ENCODE results near the gene AGL.
"Not testable (repeated sequence)": the region's sequence is repeated elsewhere in the genome, so short reads cannot be mapped to it uniquely, and the experiment has no call there.

The AGL gene

GRCh38 chr1:99851850-99852454 is 1.8 kb downstream of the AGL start:
- DNase-seq, result no peak

DNA sequence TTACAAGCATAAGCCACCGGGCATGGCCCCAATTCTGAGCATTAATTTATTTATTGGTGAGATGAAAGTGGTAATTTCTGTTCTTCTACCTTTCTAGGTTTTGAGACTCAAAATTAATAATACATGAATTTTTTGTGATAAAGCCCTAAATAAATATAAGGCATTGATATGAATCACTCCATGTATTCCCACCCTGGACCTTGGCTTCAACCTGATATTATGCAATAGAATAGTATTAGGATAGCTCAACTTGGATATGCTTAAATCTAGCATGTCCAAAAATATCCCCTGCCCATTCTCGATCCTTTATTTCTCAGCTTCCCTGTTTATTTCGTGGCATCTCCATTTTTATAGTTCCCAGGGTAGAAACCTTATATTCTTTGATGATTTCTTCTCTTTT is 2.5 kb downstream of the AGL start:
- DNase-seq, result no peak

GRCh38 chr1:99855914-99856450 is 5.8 kb downstream of the AGL start:
- DNase-seq, result no peak

DNA sequence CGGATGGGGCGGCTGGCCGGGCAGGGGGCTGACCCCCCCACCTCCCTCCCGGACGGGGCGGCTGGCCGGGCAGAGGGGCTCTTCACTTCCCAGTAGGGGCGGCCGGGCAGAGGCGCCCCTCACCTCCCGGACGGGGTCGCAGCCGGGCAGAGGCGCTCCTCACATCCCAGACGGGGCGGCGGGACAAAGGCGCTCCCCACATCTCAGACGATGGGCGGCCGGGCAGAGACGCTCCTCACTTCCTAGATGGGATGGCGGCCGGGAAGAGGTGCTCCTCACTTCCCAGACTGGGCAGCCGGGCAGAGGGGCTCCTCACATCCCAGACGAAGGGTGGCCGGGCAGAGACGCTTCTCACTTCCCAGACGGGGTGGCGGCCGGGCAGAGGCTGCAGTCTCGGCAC is 6.9 kb downstream of the AGL start:
- DNase-seq, result not testable (repeated sequence)

DNA sequence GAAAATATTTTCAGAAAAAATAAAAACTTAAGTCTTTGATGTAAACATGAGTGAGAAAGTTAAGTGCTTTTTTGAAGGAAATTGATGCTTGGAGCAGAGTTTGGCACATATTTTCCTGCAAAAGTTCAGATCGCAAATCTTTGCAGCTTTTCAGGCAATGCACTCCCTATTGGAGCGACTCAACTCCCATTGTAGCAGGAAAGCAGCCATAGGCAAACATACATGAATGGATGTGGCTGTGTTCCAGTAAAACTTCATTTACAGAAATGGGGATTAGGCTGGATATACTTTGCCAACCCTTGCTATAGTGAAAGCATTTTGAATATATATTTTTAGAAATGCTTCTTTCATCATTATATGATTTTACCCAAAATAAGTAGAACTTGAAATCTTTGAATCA is 8.1 kb downstream of the AGL start:
- no peak for DNase-seq

DNA sequence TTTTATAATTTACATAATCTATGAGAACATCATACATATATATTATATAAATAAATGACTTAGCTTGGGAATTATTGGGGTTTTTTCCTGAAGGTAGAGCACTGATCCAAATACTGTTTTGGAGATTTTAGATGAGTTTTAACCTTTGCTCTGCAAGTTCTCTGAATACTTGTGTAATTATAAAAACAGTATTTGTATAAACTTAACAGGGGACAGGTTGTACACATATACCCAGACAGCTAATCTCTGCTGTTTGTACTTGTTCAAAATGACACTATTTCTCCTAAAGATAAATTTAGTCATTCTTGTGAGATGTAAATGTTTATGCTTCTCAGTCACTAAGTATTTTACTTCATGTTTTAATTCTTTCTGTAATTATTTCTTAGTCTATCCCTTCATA is 8.7 kb downstream of the AGL start:
- DNase-seq, result no peak

DNA sequence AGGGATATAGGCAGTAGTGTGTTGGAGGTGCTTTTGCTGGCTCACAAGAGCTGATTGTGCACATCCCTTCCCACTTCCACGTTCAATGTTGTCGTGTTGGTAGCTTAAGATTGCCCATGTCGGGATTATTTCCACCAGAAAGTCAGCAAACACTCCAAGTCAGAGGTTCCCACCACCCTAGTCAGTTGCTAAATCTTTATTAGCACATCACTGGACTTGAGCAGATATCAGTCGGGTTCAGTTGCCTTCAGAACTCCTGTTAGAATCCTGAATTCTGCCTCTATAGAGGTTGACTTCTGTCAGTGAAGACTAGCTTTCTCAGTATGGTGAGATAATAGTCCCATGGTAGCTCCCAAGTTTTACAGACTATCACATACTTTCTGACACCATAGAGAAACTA is 10.5 kb downstream of the AGL start:
- no peak for DNase-seq

DNA sequence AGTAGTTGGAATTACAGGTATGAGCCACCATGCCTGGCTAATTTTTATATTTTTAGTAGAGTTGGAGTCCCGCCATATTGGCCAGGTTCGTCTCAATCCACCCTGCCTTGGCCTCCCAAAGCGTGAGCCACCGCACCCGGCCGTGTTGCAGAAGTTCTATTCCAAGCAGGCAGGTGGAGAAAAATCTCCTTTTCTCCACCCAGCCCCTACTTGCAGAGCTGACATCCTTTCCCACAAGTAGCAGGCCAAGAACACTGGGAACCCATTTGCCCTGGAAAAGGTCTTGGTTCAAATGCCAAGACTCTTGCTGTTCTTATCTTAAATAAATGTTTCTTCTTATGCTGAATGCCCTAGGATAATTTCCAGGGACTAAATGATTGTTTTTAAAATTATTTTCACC is 17.5 kb downstream of the AGL start:
- DNase-seq, result no peak

- DNase-seq, result no peak
Observed at GRCh38 chr1:99869304-99869703, 19.1 kb downstream of the AGL start.

DNA sequence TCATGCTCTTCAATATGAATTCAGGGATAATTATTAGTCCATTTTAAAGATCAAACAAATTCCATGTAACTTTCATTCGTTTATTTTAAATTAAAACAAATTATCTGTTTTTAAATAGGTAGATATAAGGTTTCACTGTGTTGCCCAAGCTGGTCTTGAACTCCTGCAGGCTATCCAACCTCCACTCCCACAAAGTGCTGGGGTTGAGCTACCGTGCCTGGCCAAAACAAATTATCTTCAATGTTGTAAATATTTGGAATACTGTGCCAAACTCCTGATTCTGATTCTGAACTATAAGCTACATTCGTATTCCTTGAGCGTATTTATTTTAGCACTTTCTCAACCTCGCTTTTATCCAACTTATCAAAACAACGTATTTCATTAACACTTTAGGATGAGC is 19.6 kb downstream of the AGL start:
- no peak for DNase-seq

DNA sequence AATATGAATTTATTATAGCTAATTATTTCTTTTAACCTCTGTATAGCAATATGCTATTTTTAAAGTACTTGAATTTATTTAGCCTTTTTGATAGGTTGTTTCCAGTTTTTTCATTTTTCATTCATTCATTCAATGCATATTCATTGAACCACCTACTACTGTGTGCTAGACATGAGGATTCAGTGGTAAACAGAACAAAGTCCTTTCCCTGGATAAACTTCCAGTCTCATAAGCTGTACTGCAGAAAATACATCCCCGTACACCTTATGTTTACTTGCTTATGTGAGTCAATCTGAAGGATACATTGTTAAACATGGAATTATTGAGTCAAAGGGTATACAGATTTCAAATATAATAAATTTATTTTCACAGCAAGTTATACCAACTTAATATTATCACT is 21.9 kb downstream of the AGL start:
- DNase-seq, result no peak

DNA sequence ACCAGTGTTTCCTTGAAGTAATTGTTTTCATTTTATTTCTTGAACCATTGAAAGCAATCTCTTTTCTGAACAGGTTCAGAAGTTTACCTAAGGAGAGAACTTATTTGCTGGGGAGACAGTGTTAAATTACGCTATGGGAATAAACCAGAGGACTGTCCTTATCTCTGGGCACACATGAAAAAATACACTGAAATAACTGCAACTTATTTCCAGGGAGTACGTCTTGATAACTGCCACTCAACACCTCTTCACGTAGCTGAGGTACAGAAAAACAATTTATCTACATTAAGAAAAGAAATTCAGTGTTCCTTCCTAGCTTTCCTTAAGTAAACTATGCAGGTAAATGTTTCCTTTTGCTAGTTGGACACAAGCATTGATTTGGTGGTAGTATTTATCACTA is 27.4 kb downstream of the AGL start:
- no peak for DNase-seq

- DNase-seq, result no peak
Observed at GRCh38 chr1:99886179-99886578, 36.0 kb downstream of the AGL start.

- DNase-seq, result no peak
Observed at GRCh38 chr1:99886841-99887240, 36.7 kb downstream of the AGL start.

DNA sequence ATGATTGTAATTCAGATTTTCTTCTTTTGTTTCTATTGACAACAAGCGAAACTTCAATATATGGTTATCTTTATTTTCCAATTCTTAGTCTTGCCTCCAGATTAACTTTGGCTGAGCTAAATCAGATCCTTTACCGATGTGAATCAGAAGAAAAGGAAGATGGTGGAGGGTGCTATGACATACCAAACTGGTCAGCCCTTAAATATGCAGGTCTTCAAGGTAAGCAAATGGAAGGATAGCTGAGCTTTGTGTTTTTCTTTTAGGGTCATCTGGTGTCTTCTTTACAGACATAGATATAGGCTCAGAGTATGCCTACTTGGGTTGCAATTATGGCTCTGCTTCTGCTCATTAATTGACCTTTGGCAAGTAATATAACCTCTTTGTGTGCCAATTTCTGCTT is 37.7 kb downstream of the AGL start:
- no peak for DNase-seq

GRCh38 chr1:99891997-99892396 is 41.8 kb downstream of the AGL start:
- no peak for DNase-seq

DNA sequence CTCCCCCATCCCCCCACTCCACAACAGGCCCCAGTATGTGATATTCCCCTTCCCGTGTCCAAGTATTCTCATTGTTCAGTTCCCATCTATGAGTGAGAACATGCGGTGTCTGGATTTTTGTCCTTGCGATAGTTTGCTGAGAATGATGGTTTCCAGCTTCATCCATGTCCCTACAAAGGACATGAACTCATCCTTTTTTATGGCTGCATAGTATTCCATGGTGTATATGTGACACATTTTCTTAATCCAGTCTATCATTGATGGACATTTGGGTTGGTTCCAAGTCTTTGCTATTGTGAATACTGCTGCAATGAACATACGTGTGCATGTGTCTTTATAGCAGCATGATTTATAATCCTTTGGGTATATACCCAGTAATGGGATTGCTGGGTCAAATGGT is 53.1 kb downstream of the AGL start:
- DNase-seq, result not testable (repeated sequence)

DNA sequence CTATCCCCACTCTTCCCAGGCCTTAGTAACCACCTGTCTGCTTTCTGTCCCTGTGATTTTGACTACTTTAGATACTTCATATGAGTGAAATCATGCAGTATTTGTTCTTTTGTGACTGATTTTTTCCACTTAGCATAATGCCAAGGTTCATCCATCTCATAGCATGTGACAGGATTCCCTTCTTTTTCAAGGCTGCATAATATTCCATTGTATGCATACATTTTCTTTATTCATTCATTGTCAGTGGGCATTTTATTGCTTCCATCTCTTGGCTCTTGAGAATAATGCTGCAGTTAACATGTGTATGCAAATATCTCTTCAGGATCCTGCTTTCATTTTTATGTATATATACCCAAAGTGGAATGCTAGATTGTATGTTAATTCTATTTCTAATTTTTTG is 56.4 kb downstream of the AGL start:
- no peak for DNase-seq

DNA sequence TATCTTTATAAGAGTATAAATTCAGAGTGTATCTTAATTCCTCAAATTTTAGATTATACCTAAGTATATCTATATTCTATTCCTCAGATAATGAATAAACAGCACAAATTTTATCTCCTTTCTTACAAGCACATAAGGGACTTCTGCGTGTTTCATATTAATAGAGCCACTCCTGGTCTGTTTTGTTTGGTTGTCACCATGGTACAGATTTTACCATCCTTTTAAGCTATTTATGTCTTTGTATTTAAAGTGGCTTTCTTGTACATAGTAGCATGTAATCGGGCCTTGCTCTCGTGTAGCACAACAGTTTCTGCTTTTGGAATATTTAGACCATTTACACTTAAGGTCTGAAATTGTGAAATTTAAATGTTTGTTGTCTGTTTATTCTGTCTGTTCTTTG is 67.1 kb downstream of the AGL start:
- no peak for DNase-seq

GRCh38 chr1:99919220-99919619 is 69.1 kb downstream of the AGL start:
- no peak for DNase-seq

- DNase-seq, result no peak
Observed at GRCh38 chr1:99934801-99935200, 84.6 kb downstream of the AGL start.

DNA sequence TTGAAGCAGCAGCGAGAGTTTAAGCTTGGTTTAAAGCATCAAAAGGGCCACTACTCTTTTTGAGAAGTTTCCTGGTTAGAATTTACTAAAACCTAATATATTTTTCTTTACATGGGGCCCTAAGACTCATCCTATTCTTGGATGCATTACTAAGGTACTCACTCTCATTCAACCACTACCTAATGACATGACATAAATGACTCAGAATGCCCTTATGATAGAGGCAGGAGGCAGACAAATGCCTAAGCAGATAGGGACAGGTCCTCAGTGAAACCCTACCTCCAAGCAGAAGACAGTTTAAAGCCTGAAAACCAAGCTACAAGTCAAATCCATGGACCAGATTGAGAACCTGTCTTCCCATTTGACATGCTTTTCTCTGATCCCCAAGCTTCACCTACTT is 85.4 kb downstream of the AGL start:
- DNase-seq, result no peak

DNA sequence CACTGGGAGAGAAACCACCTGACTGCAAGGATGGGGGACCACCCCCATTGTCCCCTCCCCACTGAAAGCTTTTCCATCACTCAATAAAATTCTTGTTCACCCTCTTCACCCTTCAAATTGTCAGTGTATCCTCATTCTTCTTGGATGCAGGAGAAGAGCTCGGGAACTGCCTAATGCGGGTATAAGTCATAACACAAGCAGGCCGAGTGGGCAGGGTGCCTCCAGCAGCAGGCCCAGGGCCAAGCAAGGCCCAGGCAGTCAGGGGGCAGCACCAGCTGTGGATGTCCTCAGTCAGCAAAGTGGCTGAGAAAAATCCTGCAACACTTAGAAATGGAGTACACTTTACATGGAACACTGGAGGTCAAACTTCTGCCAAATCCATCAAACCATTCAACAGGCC is 85.9 kb downstream of the AGL start:
- DNase-seq, result no peak

DNA sequence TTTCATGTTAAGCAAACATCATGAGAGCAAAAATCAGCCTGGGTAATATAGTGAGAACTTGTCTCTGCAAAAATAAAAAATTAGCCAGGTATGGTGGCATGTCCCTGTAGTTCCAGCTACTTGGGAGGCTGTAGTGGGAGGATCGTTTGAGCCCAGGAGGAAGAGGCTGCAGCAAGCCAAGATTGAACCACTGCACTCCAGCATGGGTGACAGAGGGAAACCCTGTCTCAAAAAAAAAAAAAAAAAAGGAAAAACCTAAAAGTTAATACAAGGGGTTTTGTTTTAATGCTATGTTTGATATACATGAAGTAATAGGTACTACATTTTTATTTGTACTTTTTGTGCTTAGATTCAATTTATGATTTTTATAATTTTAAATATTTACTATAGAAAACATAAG is 92.6 kb downstream of the AGL start:
- DNase-seq, result no peak

DNA sequence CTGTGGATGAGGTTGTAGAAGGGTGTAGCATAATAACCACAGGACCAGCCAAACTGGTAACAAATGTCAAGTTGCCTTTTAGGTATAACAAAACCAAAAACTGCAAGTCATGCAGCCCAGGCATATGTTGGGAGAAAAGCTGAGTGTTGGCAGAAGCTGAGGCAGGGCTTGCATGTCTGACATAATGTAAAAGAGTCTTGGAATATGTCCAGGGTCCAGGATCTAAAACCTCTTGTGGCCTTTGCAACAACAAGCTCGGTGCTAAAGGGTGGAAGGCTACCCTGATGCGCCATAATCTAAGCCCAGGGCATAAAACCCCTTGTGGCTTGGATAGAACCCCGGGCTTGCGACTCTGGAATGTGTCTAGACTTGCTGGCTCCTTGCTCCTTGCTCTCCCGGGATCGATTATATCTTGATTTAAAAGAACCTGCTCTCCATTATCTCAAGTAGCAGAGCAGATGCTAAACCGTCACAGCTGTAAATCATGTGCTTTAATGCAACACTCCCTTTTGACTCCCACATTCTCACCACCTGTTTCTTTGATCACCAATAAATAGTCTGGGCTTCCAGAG is 93.1 kb downstream of the AGL start:
- DNase-seq, result no peak

Measured in CD4-positive, alpha-beta T cell treated with Interleukin-17A for 4 hours (primary cell).